HepG2 (cell line): ENCODE results near the gene SCAI. TPM values are rescaled to one million over a fixed set of nuclear protein-coding genes. Genes with fewer than 3 reads are reported as not detected.

Source experiments
- BRF2 ChIP-seq: sonication (generic); formaldehyde crosslinking; IDR thresholded peaks from 2 replicates; pipeline ENCODE4 v1.8.1; 2022; ENCODE audit warnings: mild to moderate bottlenecking, missing genetic modification reagents
- DR1 ChIP-seq: sonication (generic); formaldehyde crosslinking; IDR thresholded peaks from 2 replicates; pipeline ENCODE4 v1.8.0; 2021; ENCODE audit warnings: mild to moderate bottlenecking, missing genetic modification reagents, inconsistent platforms
- E2F5 ChIP-seq: sonication (generic); formaldehyde crosslinking; conservative IDR thresholded peaks from 2 replicates; pipeline ENCODE4 v1.4.0; 2020; ENCODE audit warnings: missing genetic modification reagents
- ETV6 ChIP-seq: sonication (generic); formaldehyde crosslinking; conservative IDR thresholded peaks from 2 replicates; pipeline ENCODE4 v1.4.0; 2020; ENCODE audit warnings: missing genetic modification reagents
- MXI1 ChIP-seq: IDR thresholded peaks from 3 replicates; pipeline ENCODE4 v1.6.1; 2012; ENCODE audit warnings: low read depth, low read length, inconsistent platforms, borderline replicate concordance
- MYC ChIP-seq: sonication (generic); formaldehyde crosslinking; IDR thresholded peaks from 2 replicates; pipeline ENCODE4 v1.9.0; 2021; ENCODE audit warnings: missing genetic modification reagents, borderline replicate concordance
- RXRA ChIP-seq: sonication (generic); formaldehyde crosslinking; IDR thresholded peaks from 2 replicates; pipeline ENCODE4 v1.5.1; 2020; ENCODE audit warnings: missing genetic modification reagents
- SMAD3 ChIP-seq: sonication (generic); formaldehyde crosslinking; IDR thresholded peaks from 2 replicates; pipeline ENCODE4 v1.4.0; 2020; ENCODE audit warnings: missing genetic modification reagents
- TBP ChIP-seq: sonication (generic); formaldehyde crosslinking; IDR thresholded peaks from 2 replicates; pipeline ENCODE4 v1.5.0; 2020; ENCODE audit warnings: missing genetic modification reagents
- ZMAT3 ChIP-seq: sonication (generic); formaldehyde crosslinking; conservative IDR thresholded peaks from 2 replicates; pipeline ENCODE4 v1.7.0; 2021; ENCODE audit warnings: missing genetic modification reagents
- ZNF136 ChIP-seq: sonication (generic); formaldehyde crosslinking; IDR thresholded peaks from 2 replicates; pipeline ENCODE4 v1.8.1; 2022; ENCODE audit warnings: low read depth, mild to moderate bottlenecking, moderate library complexity, missing genetic modification reagents
- ZNF143 ChIP-seq: sonication (generic); formaldehyde crosslinking; IDR thresholded peaks from 2 replicates; pipeline ENCODE4 v1.4.0; 2020; ENCODE audit warnings: missing genetic modification reagents
- ZNF207 ChIP-seq: fragments of 450-650 bp; IDR thresholded peaks from 2 replicates; pipeline ENCODE4 v1.6.1; 2016; ENCODE audit warnings: antibody characterized with exemption, borderline replicate concordance
- ZNF275 ChIP-seq: sonication (generic); formaldehyde crosslinking; IDR thresholded peaks from 2 replicates; pipeline ENCODE4 v1.8.0; 2022; ENCODE audit warnings: missing genetic modification reagents, mild to moderate bottlenecking, inconsistent platforms, borderline replicate concordance
- ZNF354B ChIP-seq: sonication (generic); formaldehyde crosslinking; IDR thresholded peaks from 2 replicates; pipeline ENCODE4 v1.8.0; 2022; ENCODE audit warnings: mild to moderate bottlenecking, missing genetic modification reagents
- ZNF605 ChIP-seq: sonication (generic); formaldehyde crosslinking; IDR thresholded peaks from 2 replicates; pipeline ENCODE4 v1.8.0; 2022; ENCODE audit warnings: mild to moderate bottlenecking, missing genetic modification reagents
- ZNF720 ChIP-seq: sonication (generic); formaldehyde crosslinking; IDR thresholded peaks from 2 replicates; pipeline ENCODE4 v1.4.0; 2020; ENCODE audit warnings: missing genetic modification reagents
- ZNF780A ChIP-seq: sonication (generic); formaldehyde crosslinking; IDR thresholded peaks from 2 replicates; pipeline ENCODE4 v1.8.0; 2022; ENCODE audit warnings: mild to moderate bottlenecking, missing genetic modification reagents, moderate library complexity
- polyA plus RNA-seq, 8 experiments: library from polyadenylated mRNA; depleted of rRNA in 3 of 8; stranded (reverse) in 7 of 8; unstranded in 1 of 8; fragments of >200 nt; fragmentation: Illumina TruSeq in 4 of 8; extraction: Trizol in 4 of 8; gene quantifications; 2 replicates each; pipeline versions ENCODE4 v1.2.1 to v1.2.3, GENCODE V29; 2011 to 2016; ENCODE audit warnings: low read depth in 4 of 8, missing spikeins in 1 of 8, mixed read lengths in 1 of 8; ENCODE audit not compliant: insufficient read depth in 1 of 8
- total RNA-seq, 5 experiments: library from RNA; depleted of rRNA; stranded (reverse); fragments of >200 nt; fragmentation: Illumina TruSeq; extraction: Trizol; gene quantifications; 2 replicates each; pipeline ENCODE4 v1.2.3, GENCODE V29; 2016; ENCODE audit warnings: low read depth in 1 of 5
- TF ChIP-seq, protein P1 (sequence below): sonication (generic); formaldehyde crosslinking; IDR thresholded peaks from 2 replicates; pipeline ENCODE4 v1.4.0; 2020; ENCODE audit warnings: missing genetic modification reagents
- TF ChIP-seq, protein P2 (sequence below): sonication (generic); formaldehyde crosslinking; IDR thresholded peaks from 2 replicates; pipeline ENCODE4 v1.5.0; 2020; ENCODE audit warnings: missing genetic modification reagents
- TF ChIP-seq, protein P3 (sequence below): sonication (generic); formaldehyde crosslinking; IDR thresholded peaks from 2 replicates; pipeline ENCODE4 v1.4.0; 2020; ENCODE audit warnings: missing genetic modification reagents, borderline replicate concordance

The SCAI gene
- total and polyA plus RNA-seq, 2 of the 13 experiments (the other 11 are each of a cell fraction or from before 2014, with no cell fraction given), result 4.4 to 8.4 TPM

- TF ChIP-seq, protein P1, sequence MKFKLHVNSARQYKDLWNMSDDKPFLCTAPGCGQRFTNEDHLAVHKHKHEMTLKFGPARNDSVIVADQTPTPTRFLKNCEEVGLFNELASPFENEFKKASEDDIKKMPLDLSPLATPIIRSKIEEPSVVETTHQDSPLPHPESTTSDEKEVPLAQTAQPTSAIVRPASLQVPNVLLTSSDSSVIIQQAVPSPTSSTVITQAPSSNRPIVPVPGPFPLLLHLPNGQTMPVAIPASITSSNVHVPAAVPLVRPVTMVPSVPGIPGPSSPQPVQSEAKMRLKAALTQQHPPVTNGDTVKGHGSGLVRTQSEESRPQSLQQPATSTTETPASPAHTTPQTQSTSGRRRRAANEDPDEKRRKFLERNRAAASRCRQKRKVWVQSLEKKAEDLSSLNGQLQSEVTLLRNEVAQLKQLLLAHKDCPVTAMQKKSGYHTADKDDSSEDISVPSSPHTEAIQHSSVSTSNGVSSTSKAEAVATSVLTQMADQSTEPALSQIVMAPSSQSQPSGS, result peak; percentile 82
- TF ChIP-seq, protein P2, sequence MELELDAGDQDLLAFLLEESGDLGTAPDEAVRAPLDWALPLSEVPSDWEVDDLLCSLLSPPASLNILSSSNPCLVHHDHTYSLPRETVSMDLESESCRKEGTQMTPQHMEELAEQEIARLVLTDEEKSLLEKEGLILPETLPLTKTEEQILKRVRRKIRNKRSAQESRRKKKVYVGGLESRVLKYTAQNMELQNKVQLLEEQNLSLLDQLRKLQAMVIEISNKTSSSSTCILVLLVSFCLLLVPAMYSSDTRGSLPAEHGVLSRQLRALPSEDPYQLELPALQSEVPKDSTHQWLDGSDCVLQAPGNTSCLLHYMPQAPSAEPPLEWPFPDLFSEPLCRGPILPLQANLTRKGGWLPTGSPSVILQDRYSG (CRISPR knock-in tag), result no peak
- TF ChIP-seq ZNF136 (CRISPR knock-in tag) (no peak), ZNF207 (no peak), RXRA (peak; percentile 73), ZNF780A (CRISPR knock-in tag) (no peak), DR1 (CRISPR knock-in tag) (no peak), E2F5 (0 out of 2 replicates have a peak, but pooled peaks have one; percentile 32), ZNF275 (CRISPR knock-in tag) (no peak), ZNF720 (CRISPR knock-in tag) (no peak), ZNF354B (CRISPR knock-in tag) (no peak), SMAD3 (CRISPR knock-in tag) (peak; percentile 93), ZNF143 (CRISPR knock-in tag) (peak; percentile 97), BRF2 (CRISPR knock-in tag) (0 out of 2 replicates have a peak, but pooled peaks have one; percentile 63), ZNF605 (CRISPR knock-in tag) (peak; percentile 83), MXI1 (peak; percentile 86; the same call in 1 of the 3 replicates), ZMAT3 (CRISPR knock-in tag) (peak; percentile 89), TBP (CRISPR knock-in tag) (no peak), ETV6 (0 out of 2 replicates have a peak, but pooled peaks have one; percentile 56), MYC (CRISPR knock-in tag) (no peak)
- TF ChIP-seq, protein P3, sequence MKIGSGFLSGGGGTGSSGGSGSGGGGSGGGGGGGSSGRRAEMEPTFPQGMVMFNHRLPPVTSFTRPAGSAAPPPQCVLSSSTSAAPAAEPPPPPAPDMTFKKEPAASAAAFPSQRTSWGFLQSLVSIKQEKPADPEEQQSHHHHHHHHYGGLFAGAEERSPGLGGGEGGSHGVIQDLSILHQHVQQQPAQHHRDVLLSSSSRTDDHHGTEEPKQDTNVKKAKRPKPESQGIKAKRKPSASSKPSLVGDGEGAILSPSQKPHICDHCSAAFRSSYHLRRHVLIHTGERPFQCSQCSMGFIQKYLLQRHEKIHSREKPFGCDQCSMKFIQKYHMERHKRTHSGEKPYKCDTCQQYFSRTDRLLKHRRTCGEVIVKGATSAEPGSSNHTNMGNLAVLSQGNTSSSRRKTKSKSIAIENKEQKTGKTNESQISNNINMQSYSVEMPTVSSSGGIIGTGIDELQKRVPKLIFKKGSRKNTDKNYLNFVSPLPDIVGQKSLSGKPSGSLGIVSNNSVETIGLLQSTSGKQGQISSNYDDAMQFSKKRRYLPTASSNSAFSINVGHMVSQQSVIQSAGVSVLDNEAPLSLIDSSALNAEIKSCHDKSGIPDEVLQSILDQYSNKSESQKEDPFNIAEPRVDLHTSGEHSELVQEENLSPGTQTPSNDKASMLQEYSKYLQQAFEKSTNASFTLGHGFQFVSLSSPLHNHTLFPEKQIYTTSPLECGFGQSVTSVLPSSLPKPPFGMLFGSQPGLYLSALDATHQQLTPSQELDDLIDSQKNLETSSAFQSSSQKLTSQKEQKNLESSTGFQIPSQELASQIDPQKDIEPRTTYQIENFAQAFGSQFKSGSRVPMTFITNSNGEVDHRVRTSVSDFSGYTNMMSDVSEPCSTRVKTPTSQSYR, result 0 out of 2 replicates have a peak, but pooled peaks have one; percentile 10
Measured at GRCh38 chr9:125189361-125190289, 46.3 kb upstream of the SCAI start, which contains the start of gene PPP6C (continued).
